Stimulated activated CD4-positive, alpha-beta T cell treated with anti-CD3 and anti-CD28 coated beads, Interleukin-12 subunit alpha, Interleukin-12 subunit beta, amount 100 ng/mL, for 4 hours (primary cell): ENCODE results near the gene SPINK4.

Experiments
- DNase-seq: peaks from one replicate; pipeline ENCODE4 v3.0.0-alpha.2; 2020

Gene SPINK4

GRCh38 chr9:33260372-33260771, 20.4 kb downstream of the SPINK4 start:
- no peak for DNase-seq

GRCh38 chr9:33263131-33264002, 23.4 kb downstream of the SPINK4 start:
- no peak for DNase-seq

- DNase-seq, result peak; percentile 41
Observed at GRCh38 chr9:33264003-33264472, 24.1 kb downstream of the SPINK4 start.

- peak; percentile 100 for DNase-seq
Observed at GRCh38 chr9:33264473-33265177, 24.7 kb downstream of the SPINK4 start, which contains the start of the genes BAG1 and CHMP5. TSS of gene BAG1 (minus strand) at chr9:33264708. TSS of gene CHMP5 (plus strand) at chr9:33265049. CDS start at chr9:33265079, 30 bp downstream.

GRCh38 chr9:33265211-33265865, 25.4 kb downstream of the SPINK4 start:
- DNase-seq, result no peak

- no peak for DNase-seq
Observed at GRCh38 chr9:33267151-33267767, 27.3 kb downstream of the SPINK4 start.

- DNase-seq, result no peak
Observed at GRCh38 chr9:33270146-33270545, 30.2 kb downstream of the SPINK4 start.

GRCh38 chr9:33272061-33272460, 32.1 kb downstream of the SPINK4 start:
- DNase-seq, result no peak

GRCh38 chr9:33273266-33273971, 33.5 kb downstream of the SPINK4 start:
- DNase-seq, result no peak

GRCh38 chr9:33273972-33274328, 34.0 kb downstream of the SPINK4 start:
- DNase-seq, result no peak

GRCh38 chr9:33277484-33277883, 37.5 kb downstream of the SPINK4 start:
- DNase-seq, result no peak

GRCh38 chr9:33285502-33285901, 45.5 kb downstream of the SPINK4 start:
- DNase-seq, result no peak

- DNase-seq, result no peak
Observed at GRCh38 chr9:33287087-33287490, 47.1 kb downstream of the SPINK4 start.

- DNase-seq, result no peak
Observed at GRCh38 chr9:33288235-33288634, 48.3 kb downstream of the SPINK4 start.

GRCh38 chr9:33288828-33289483, 49.0 kb downstream of the SPINK4 start:
- no peak for DNase-seq

GRCh38 chr9:33289496-33289895, 49.5 kb downstream of the SPINK4 start:
- DNase-seq, result peak; percentile 23

- no peak for DNase-seq
Observed at GRCh38 chr9:33289936-33290246, 49.9 kb downstream of the SPINK4 start.

GRCh38 chr9:33290247-33291030, 50.5 kb downstream of the SPINK4 start, which contains the start of gene NFX1:
TSS of gene NFX1 (plus strand) at chr9:33290516. CDS start at chr9:33290573, 57 bp downstream.
- DNase-seq, result peak; percentile 96

- DNase-seq, result no peak
Observed at GRCh38 chr9:33291031-33291397, 51.0 kb downstream of the SPINK4 start.

- DNase-seq, result no peak
Observed at GRCh38 chr9:33291901-33292300, 51.9 kb downstream of the SPINK4 start.

GRCh38 chr9:33293782-33294181, 53.8 kb downstream of the SPINK4 start:
- DNase-seq, result no peak
